ENCODE results near the gene GNA14. TPM values are rescaled to one million over a fixed set of nuclear protein-coding genes. Genes with fewer than 3 reads are reported as not detected.

Gene GNA14
- total and polyA plus RNA-seq, 2 experiments from 2014 or later: 3.9 to 10.5 TPM

GRCh38 chr9:77472646-77473045 is 175.5 kb downstream of the GNA14 start (continued):
- TF ChIP-seq ZNF462 (CRISPR knock-in tag; IDR thresholded peaks at IDR 0.05) (no peak), ZNF114 (CRISPR knock-in tag; IDR thresholded peaks at IDR 0.05) (no peak), REST (IDR thresholded peaks at IDR 0.05; ENCODE audit: unreplicated experiment) (no peak), EZH2phosphoT487 (IDR thresholded peaks at IDR 0.05; ENCODE audit: unreplicated experiment) (no peak), EZH2 (IDR thresholded peaks at IDR 0.05; ENCODE audit: low read depth, unreplicated experiment) (no peak)
- TF ChIP-seq, protein P1, sequence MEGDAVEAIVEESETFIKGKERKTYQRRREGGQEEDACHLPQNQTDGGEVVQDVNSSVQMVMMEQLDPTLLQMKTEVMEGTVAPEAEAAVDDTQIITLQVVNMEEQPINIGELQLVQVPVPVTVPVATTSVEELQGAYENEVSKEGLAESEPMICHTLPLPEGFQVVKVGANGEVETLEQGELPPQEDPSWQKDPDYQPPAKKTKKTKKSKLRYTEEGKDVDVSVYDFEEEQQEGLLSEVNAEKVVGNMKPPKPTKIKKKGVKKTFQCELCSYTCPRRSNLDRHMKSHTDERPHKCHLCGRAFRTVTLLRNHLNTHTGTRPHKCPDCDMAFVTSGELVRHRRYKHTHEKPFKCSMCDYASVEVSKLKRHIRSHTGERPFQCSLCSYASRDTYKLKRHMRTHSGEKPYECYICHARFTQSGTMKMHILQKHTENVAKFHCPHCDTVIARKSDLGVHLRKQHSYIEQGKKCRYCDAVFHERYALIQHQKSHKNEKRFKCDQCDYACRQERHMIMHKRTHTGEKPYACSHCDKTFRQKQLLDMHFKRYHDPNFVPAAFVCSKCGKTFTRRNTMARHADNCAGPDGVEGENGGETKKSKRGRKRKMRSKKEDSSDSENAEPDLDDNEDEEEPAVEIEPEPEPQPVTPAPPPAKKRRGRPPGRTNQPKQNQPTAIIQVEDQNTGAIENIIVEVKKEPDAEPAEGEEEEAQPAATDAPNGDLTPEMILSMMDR (conservative IDR thresholded peaks at IDR 0.05; ENCODE audit: low read depth in 2 of 2): no peak

Data from GM23338 (cell line).